Measurements from ENCODE around the gene ZBTB48.

DNA sequence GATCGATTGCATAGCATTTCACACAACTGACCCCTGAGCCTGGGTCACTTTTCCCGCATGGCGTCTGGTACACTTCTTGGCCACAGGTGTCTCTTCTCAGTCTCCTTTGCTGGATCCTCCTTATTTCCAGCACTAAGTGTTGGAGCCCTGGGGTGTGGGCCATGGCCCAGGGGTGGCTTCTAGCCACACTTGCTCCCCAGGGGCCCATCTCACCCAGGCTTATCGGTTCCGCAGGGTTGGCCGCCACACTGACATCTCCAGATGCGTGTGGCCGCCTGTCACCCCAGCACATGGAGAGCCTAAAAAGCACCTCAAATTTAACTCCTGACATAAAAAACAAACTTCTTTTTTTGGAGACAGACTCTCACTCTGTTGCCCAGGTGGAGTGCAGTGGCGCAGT is 47.2 kb downstream of the ZBTB48 start:
- TF ChIP-seq POLR2AphosphoS5 (IDR thresholded peaks at IDR 0.05; ENCODE audit: borderline replicate concordance, low read depth, low read length) (no peak), EZH2 (IDR thresholded peaks at IDR 0.05) (no peak), FOXP2 (optimal IDR thresholded peaks at IDR 0.05; ENCODE audit: control extremely low read depth, extremely low read length, insufficient read depth) (no peak)
